ENCODE results near the gene MPP1.

Gene MPP1

DNA sequence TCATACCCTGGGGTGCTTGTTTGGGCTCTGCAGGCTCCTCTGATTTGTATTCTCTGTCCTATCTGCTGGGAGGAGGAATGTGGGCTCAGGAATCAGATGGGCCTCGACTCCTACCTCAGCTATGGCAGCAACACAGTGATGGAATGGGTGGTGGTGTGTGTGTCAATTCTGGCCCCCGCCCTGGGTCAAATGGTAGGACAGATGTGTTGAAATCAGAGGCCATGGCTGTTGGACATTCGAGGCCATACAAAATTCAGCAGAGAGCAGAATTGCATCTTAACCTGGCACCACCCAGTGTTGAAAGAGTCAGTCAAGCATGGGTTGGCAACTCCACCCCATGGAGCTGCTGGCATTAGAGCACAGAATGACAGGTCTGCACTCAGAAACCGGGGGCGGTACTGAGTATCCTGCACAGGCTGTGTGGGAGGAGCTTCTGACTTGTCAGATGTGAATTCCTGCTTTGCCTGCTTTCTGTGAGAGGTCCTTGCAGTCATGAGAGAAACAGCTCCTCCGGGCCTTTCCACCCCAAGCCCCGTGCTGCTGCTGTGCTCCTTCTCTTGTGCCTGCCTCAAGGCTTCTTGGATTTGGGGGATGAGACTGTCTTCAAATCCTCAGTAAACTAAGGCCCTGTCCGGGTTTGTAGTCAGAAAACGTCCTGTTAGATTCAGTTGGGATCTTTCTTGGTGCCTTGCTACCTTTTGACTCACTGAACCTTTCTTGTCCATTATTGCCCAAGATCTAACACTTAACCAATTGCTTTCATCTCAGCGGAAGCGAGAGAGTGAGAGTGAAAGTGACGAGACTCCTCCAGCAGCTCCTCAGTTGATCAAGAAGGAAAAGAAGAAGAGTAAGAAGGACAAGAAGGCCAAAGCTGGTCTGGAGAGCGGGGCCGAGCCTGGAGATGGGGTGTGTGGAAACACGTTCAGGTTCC, 29.6 kb downstream of the MPP1 start:
- H3K4me3 ChIP-seq (ENCODE audit: low read depth, low read length), result no peak overlapping the region
- TF ChIP-seq, protein P1, sequence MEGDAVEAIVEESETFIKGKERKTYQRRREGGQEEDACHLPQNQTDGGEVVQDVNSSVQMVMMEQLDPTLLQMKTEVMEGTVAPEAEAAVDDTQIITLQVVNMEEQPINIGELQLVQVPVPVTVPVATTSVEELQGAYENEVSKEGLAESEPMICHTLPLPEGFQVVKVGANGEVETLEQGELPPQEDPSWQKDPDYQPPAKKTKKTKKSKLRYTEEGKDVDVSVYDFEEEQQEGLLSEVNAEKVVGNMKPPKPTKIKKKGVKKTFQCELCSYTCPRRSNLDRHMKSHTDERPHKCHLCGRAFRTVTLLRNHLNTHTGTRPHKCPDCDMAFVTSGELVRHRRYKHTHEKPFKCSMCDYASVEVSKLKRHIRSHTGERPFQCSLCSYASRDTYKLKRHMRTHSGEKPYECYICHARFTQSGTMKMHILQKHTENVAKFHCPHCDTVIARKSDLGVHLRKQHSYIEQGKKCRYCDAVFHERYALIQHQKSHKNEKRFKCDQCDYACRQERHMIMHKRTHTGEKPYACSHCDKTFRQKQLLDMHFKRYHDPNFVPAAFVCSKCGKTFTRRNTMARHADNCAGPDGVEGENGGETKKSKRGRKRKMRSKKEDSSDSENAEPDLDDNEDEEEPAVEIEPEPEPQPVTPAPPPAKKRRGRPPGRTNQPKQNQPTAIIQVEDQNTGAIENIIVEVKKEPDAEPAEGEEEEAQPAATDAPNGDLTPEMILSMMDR (conservative IDR thresholded peaks at IDR 0.05; ENCODE audit: low read depth, low read length), result no peak
- DNase-seq (ENCODE audit: low read depth), result peak; percentile 54

DNA sequence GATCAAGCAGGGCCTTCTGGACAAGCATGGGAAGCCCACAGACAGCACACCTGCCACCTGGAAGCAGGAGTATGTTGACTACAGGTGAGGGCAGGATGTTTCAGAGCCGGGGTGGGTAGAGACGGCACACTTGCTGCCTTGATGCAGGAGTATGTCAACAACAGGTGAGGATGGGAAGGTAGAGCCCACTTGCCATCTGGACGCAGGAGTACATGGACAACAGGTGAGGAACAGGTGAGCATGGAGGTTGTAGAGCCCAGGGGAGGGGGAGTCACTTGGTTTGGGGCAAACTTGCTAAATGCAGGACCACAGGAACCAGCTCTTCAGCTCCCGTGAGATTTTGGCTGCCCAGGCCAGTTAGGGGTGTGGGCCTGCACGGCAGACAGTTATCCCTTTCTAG, 30.7 kb downstream of the MPP1 start:
- TF ChIP-seq, protein P1 (conservative IDR thresholded peaks at IDR 0.05; ENCODE audit: low read depth, low read length), result no peak
- DNase-seq (ENCODE audit: low read depth), result no peak
- no peak overlapping the region for H3K4me3 ChIP-seq (ENCODE audit: low read depth, low read length)

DNA sequence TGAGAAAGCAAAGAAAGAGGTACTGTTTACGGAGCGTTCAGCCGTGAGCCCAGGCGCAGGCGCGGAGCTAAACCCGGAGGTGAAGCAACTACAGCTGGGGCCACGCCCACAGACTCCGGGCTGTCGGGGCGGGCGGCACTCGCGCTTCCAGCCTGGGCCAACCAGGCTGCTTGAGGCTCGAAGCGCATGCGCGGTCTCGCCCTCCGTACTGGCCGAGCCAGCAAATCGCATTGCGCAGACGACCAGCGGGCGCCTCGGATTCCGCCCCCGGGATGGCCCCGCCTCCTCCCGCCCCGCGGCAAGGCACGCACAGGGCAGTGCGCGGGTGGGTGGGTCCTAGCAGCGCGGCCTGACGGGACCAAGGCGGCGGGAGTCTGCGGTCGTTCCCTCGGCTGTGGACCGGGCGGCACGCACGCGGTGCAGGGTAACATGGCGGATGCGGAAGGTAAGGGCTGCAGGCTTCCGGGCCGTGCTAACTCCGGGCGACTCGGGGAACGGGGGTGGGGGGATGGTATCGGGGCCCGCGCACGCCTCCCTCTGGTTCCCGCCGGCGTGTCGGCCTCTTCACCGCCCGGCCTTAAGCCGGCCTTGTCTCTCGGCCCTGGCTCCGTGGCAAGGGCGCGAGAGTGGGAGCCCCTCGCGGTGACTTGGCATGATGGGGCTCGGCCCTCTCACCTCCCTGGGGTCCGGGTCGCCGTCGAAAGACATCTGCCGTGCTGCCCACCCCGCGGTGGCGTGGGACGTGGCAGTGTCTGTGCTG, 42.6 kb downstream of the MPP1 start, which contains the start of gene DKC1:
Gene DKC1, plus strand, starts transcription at position 328 of the 760 bp plus-strand sequence. Its CDS starts 102 bp downstream, at position 430.
- DNase-seq (ENCODE audit: low read depth), result peak; percentile 96

DNA sequence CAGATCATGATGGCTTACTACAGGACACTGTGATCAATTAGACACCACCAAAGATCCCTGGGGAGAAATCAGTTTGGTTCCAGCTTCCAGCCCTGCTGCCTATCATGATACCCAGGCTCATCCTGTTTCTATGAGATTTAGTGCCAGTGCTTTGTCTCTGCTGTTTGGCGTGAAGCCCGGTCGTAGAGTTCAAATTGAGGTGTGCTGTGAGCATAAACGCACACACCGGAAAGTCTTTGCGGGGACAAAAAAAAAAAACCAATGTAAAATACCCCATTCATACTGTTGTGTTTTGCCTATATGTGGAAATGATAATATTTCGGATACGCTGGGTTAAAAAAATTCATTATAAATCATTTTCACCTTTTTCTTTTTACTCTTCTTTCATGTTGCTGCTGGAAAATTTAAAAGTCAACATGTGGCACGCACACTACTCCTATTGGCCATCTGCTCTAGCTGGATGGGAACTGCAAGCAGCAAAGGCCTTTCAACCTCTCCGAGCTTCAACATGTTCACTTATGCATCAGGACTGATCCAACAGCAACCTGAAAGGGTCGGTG, 43.2 kb downstream of the MPP1 start:
- DNase-seq (ENCODE audit: low read depth), result no peak
- H3K4me3 ChIP-seq (ENCODE audit: low read depth, low read length), result peak overlapping the region; percentile 56
- TF ChIP-seq, protein P1 (conservative IDR thresholded peaks at IDR 0.05; ENCODE audit: low read depth, low read length), result no peak

More for the DNA sequence above, 42.6 kb downstream of the MPP1 start, which contains the start of gene DKC1:
- peak within 1 kb of the TSS; percentile 73 for H3K4me3 ChIP-seq (ENCODE audit: low read depth, low read length)
- TF ChIP-seq, protein P1 (conservative IDR thresholded peaks at IDR 0.05; ENCODE audit: low read depth, low read length), result peak; percentile 19

DNA sequence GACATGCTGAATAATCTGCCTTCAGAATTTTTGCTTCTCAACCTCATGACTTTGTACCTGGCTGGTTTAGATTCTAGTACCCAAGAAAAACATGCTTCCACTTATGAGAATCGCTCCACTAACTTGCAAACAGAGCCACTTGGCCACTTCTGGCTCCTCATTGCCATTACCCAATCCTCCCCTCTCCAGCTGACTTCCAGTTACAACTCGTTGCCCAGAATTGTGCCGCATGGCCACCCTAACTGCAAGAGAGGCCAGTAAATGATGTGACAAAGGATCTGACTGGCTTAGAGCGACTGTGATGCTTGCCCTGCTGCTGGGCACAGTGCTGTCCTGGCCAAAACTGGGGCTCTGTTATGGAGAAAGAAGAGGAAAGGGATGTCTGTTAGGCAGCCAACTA, 46.6 kb downstream of the MPP1 start:
- TF ChIP-seq, protein P1 (conservative IDR thresholded peaks at IDR 0.05; ENCODE audit: low read depth, low read length), result no peak
- no peak overlapping the region for H3K4me3 ChIP-seq (ENCODE audit: low read depth, low read length)
- no peak for DNase-seq (ENCODE audit: low read depth)

DNA sequence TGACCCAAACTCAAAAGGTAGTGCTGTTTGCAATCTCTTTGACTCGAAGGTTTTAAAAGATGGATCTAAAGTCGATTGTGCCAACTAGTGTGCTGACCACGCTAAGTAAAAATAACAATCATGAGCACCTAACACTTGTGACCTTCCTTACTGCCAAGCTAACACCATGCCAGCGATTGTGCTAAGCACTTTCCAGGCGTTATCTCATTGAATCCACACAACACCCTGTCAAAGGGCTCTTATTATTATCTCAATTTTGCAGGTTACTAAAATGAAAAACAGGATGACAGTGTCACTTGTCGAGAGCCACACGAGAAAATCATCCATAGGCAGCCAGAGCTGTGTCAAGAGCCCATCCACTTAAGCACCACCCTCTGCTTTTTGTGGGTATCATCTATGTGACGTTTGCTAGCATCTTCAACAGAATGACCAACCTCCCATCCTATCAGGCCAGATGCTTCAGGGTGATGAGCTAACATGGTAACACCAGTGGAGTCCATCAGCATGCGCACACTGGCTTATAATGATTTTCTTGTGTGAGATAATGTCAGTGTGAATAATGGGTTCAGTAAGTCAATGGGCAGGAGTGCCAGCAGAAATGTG, 53.5 kb downstream of the MPP1 start:
- H3K4me3 ChIP-seq (ENCODE audit: low read depth, low read length), result no peak overlapping the region
- no peak for DNase-seq (ENCODE audit: low read depth)

More for the DNA sequence above, 53.5 kb downstream of the MPP1 start:
- TF ChIP-seq, protein P1 (conservative IDR thresholded peaks at IDR 0.05; ENCODE audit: low read depth, low read length), result no peak
